SH-SY5Y (cell line): Measurements from ENCODE around the gene CDC37.

Experiments used
- GATA2 ChIP-seq: IDR thresholded peaks from 2 replicates; pipeline ENCODE4 v1.6.1; 2011; ENCODE audit warnings: mild to moderate bottlenecking, low read depth, low read length
- GATA3 ChIP-seq: IDR thresholded peaks from 2 replicates; pipeline ENCODE4 v1.6.1; 2011; ENCODE audit warnings: low read depth, mild to moderate bottlenecking, low read length, moderate library complexity

DNA sequence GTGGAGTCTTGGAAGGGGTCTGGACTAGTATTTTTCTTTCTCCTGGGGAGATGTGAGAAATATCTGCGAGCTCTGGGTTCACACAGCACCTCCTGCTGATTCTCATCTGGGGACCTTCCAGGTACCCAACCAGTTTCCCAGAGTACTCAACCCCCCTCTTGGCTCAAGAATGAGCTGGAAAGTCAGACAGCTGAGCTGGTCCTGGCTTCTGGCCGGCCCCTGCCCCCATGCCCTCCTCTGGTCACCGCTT lies 14.8 kb upstream of the CDC37 start:
- TF ChIP-seq GATA3 (no peak), GATA2 (no peak)
